GM06990 (cell line): ENCODE data around the gene ARHGAP15.

Experiments used
- DNase-seq: peaks from one replicate; pipeline ENCODE4 v3.0.0-alpha.2; 2011; ENCODE audit not compliant: insufficient read length; ENCODE audit errors: extremely low read depth
- H3K27me3 ChIP-seq: replicated peaks from 2 replicates; pipeline ENCODE4 v1.6.0; 2011; ENCODE audit warnings: low read length; ENCODE audit not compliant: control insufficient read depth, insufficient read depth
- H3K36me3 ChIP-seq: 2 replicates; pipeline ENCODE4 v1.5.1; 2011; ENCODE audit warnings: low read length; ENCODE audit not compliant: control insufficient read depth, insufficient read depth
- H3K4me3 ChIP-seq: replicated peaks from 2 replicates; pipeline ENCODE4 v1.5.1; 2011; ENCODE audit warnings: low read depth, mild to moderate bottlenecking, control low read depth, low read length
- TF ChIP-seq, protein P1 (sequence below): IDR thresholded peaks from 2 replicates; pipeline ENCODE4 v1.5.1; 2011; ENCODE audit warnings: low read length, control low read depth, mild to moderate bottlenecking, inconsistent platforms; ENCODE audit not compliant: insufficient read depth, poor library complexity, severe bottlenecking

Gene ARHGAP15

DNA sequence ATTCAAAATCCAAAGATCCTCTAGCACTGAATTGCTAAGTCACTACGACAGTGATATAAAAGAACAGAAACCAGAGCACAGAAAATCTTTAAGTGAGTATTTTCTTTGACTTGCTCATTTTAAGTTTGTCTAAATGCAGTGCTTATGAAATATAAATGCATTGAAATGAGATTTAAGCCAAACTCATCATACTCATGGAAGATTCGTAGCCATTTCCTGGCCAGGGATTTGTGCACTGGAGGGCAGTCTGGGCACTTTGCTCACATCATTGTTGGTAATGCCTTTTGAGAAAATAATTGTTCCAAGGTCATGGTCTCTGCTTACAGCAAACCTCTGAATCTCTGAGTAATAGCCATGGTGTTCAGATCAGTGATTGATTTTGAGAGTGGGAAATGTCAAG, 307.7 kb downstream of the ARHGAP15 start:
- H3K27me3 ChIP-seq, result no peaks in the 10 kb centered on the region
- no peak overlapping the region for H3K4me3 ChIP-seq
- no peak for DNase-seq
- H3K36me3 ChIP-seq, result peaks cover 4% of the 10 kb centered on the region
- TF ChIP-seq, protein P1, sequence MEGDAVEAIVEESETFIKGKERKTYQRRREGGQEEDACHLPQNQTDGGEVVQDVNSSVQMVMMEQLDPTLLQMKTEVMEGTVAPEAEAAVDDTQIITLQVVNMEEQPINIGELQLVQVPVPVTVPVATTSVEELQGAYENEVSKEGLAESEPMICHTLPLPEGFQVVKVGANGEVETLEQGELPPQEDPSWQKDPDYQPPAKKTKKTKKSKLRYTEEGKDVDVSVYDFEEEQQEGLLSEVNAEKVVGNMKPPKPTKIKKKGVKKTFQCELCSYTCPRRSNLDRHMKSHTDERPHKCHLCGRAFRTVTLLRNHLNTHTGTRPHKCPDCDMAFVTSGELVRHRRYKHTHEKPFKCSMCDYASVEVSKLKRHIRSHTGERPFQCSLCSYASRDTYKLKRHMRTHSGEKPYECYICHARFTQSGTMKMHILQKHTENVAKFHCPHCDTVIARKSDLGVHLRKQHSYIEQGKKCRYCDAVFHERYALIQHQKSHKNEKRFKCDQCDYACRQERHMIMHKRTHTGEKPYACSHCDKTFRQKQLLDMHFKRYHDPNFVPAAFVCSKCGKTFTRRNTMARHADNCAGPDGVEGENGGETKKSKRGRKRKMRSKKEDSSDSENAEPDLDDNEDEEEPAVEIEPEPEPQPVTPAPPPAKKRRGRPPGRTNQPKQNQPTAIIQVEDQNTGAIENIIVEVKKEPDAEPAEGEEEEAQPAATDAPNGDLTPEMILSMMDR, result no peak

DNA sequence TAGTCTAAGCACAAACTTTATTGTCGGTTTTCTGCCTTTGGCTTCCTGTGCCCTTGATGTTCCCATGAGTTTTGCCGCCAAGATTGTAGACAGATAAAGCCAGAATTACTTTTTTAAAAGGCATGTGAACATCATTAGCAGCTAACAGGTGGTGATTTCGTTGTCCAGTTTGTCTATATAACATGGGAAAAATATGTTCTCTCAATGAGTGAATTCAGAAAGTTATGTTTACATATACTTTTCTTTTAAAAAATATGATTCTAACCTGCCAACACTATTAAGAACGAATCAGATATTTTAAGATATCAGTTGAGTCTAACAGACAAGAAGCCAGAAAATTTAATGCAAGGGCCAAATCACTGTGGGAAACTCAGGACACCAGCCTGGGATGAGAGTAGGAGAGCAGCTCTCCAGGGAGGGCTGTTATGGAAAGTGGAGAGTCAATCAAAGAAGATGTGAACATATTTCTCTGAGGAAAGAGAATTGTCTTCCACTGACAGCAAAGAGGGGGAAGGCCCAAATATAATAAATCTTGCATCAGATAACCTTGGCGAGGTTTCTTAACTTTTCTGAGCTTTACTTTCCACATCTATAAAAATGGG, 311.3 kb downstream of the ARHGAP15 start:
- TF ChIP-seq, protein P1, result no peak
- Histone ChIP-seq H3K27me3 (no peaks in the 10 kb centered on the region), H3K36me3 (peaks cover 4% of the 10 kb centered on the region), H3K4me3 (no peak overlapping the region)
- no peak for DNase-seq

DNA sequence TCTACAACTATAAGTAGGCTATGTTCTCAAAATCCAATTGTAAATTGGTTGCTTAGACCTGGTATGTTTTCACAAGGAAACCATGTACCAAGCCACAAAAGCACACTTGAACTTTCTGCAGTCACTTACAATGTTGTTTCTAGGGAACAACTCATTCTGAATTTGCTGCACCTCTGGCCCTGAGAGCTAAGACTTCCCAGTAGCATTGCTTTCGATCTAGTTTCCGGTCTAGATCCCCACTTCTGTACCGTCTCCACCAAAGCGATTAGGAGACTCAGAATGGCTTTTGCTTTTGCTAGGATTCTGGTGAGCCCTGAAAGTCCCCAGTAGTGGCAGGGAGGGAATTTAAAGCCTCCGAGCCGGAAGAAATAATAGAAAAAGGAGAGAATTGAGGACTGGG, 313.0 kb downstream of the ARHGAP15 start:
- peaks cover under 1% of the 10 kb centered on the region; the same call in 1 of the 2 replicates for H3K36me3 ChIP-seq
- DNase-seq, result no peak
- H3K27me3 ChIP-seq, result no peaks in the 10 kb centered on the region
- H3K4me3 ChIP-seq, result no peak overlapping the region
- TF ChIP-seq, protein P1, result no peak

DNA sequence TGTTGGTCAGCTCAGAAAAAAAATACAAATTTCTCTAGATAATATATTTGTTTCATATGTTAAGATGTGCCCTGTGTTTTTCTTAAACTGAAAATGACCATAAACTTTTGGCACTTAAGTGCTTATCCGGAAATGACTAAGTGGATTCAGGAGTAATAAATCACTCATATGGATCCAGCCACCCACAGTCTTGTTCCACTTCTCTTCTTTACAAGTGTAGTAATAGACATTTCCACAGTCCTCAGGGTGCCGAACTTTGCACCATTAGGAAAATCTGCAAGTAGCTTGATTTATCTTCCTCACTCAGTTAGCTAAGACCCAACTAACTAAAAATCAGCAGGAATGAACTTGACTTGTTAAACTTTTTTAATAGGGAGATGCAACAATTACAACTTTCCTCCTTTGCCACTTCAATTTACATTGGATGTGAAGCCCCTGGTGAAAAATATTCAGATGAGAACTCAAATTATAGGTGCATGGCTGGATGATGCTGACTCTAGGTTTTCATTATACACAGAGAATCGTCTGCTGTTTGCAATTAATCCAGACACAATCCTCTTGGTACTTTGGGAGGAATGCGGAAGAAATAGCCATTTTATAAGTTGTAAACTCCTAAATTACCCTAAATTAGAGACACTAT, 322.5 kb downstream of the ARHGAP15 start:
- Histone ChIP-seq H3K36me3 (no peaks in the 10 kb centered on the region), H3K4me3 (no peak overlapping the region), H3K27me3 (no peaks in the 10 kb centered on the region)
- DNase-seq, result no peak
- TF ChIP-seq, protein P1, result no peak

DNA sequence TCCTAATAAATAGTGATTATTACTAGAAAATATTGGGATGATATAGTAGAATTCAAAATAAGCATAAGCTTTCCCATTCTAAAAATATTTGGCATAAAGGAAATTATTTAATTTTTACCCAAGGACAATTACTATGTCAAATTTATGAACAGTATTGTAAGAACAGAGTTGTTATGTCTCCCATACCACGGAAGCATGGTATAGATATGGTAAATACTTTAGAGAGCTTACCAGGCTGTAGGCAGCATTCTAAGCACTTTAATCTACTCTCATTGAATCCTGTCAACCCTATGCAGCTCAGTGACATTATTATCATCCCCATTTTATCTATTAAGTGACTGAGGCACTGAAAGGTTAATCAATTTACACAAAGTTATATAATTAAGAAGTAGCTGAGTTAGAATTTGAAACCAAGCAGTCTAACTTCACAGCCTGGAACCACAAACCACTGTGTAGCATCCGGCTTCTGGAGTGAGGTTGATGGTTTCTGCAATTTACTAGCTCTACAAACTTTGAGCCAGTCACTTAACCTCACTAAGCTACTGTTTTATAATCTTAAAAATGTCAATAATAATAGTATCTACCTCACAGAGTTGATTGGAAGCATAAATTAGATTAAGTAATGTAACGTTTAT, 323.7 kb downstream of the ARHGAP15 start:
- no peak for DNase-seq
- Histone ChIP-seq H3K36me3 (no peaks in the 10 kb centered on the region), H3K27me3 (no peaks in the 10 kb centered on the region), H3K4me3 (no peak overlapping the region)
- TF ChIP-seq, protein P1, result no peak
